Right lobe of liver (tissue), 6 donors: Measurements from ENCODE around the gene LCN10. TPM values are rescaled to one million over a fixed set of nuclear protein-coding genes. Genes with fewer than 3 reads are reported as not detected.

Experiments used
- ATAC-seq, 4 donors: fragments of 200-7000 bp; cut with Tn5 transposase; one replicate each; pipeline ENCODE4 v1.9.1; 2020; ENCODE audit warnings: mild to moderate bottlenecking in 4 of 4, moderate library complexity in 4 of 4
- DNase-seq, 3 donors: peaks; one replicate each; pipeline ENCODE4 v3.0.0-alpha.2; 2020
- H3K27ac ChIP-seq, 3 donors: fragments of 200-600 bp; one replicate each; pipeline ENCODE4 v1.8.0; 2022
- H3K27me3 ChIP-seq, 2 donors: fragments of 200-600 bp; one replicate each; pipeline ENCODE4 v1.8.0; 2022
- H3K36me3 ChIP-seq, 4 donors: fragments of 200-600 bp; sonication (generic) in 1 of 4; one replicate each; pipeline versions ENCODE4 v1.5.1 to v1.8.0; 2017 to 2022; ENCODE audit warnings: control low read depth in 1 of 4
- H3K4me1 ChIP-seq, 4 donors: fragments of 200-600 bp; sonication (generic) in 1 of 4; one replicate each; pipeline versions ENCODE4 v1.5.1 to v1.8.0; 2017 to 2022; ENCODE audit warnings: control low read depth in 1 of 4
- H3K4me3 ChIP-seq, 3 donors: fragments of 200-600 bp; one replicate each; pipeline ENCODE4 v1.8.0; 2022
- H3K9me3 ChIP-seq, 4 donors: fragments of 200-600 bp; sonication (generic) in 1 of 4; one replicate each; pipeline versions ENCODE4 v1.5.1 to v1.8.0; 2017 to 2022; ENCODE audit warnings: control low read depth in 1 of 4
- CTCF ChIP-seq, 4 donors: fragments of 200-600 bp in 3 of 4; fragments of 450-650 bp in 1 of 4; IDR thresholded peaks; one replicate each; pipeline versions ENCODE4 v1.5.1 to v1.8.0; 2016 to 2022; ENCODE audit warnings: antibody characterized with exemption in 4 of 4, mild to moderate bottlenecking in 2 of 4
- POLR2A ChIP-seq: fragments of 450-650 bp; IDR thresholded peaks from one replicate; pipeline ENCODE4 v1.6.1; 2017; ENCODE audit warnings: antibody characterized with exemption, mild to moderate bottlenecking
- WGBS: methylation state at CpG from one replicate; pipeline ENCODE4 v1.1.6; 2018; ENCODE audit warnings: low coverage, low lambda C conversion rate; ENCODE audit not compliant: insufficient coverage; ENCODE audit errors: missing lambda C conversion rate; 5-methylcytosine and 5-hydroxymethylcytosine counted together
- intact Hi-C, 2 donors: fragments of 100-400 bp; cut with DNase I; formaldehyde crosslinking; loops; one replicate each; pipeline versions ENCODE4 v1.11.2 to v1.14.1; 2022
- total RNA-seq, 6 experiments: library from RNA; depleted of rRNA in 2 of 6; stranded (reverse); fragments of >200 nt in 2 of 6; fragmentation: NEBNext Ultra II Directional in 3 of 6; extraction: Animal tissue kit (Norgen Biotek cat#: 25700) in 3 of 6; gene quantifications; one replicate each; pipeline versions ENCODE4 v1.1.0 to v1.2.4, GENCODE V29; 2016 to 2023
- donor health status: DM: no; HTN: yes; CAD: no.
- donor health status: DM: no; HTN: no; CAD: no.
- donor health status: DM: no; HTN: no; CAD: no.
- donor health status: DM: no; HTN: yes; CAD: no.
- donor health status: DM: no; HTN: yes; CAD: no.

LCN10 gene
- total RNA-seq, 6 experiments from 2014 or later, result 0.23 to 0.81 (median 0.32) TPM; not detected in 2

GRCh38 chr9:136729926-136730325 is 12.8 kb downstream of the LCN10 start:
- DNase-seq (no peak), ATAC-seq (no peak)
- Histone ChIP-seq H3K27ac (no peak overlapping the region), H3K36me3 (peaks cover 0 to 13% (median 6%) of the 10 kb centered on the region in 4 donors), H3K4me3 (no peak overlapping the region), H3K27me3 (no peaks in the 10 kb centered on the region), H3K4me1 (peaks cover 0 to 17% (median 7%) of the 10 kb centered on the region in 4 donors), H3K9me3 (no peaks in the 10 kb centered on the region)
- TF ChIP-seq POLR2A (no peak), CTCF (IDR thresholded peaks at IDR 0.05) (no peak)
- WGBS, result no CpG with 5 or more reads among the region's 8 CpGs
- intact Hi-C loops, result no loop called here

DNA sequence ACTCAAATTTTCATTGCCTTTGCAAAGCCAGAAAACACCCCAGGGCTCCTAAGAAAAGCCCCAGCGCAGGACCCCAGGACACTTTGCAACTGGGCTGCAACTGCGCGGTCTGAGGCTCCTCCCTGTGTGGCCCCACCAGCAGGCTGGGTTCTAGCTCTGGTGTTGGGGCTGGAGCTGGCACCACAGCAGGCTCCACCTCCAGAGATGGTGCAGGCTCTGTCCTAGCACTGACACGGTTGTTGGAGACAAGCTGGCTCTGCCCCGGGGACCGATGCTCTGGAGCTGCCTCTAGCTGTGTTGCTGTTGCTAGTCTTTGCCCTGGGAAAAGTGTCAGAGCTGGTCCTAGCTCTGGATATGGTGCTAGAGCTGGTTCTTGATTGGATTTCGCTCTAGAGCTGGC is 13.6 kb downstream of the LCN10 start:
- H3K27ac ChIP-seq, result no peak overlapping the region
- no peaks in the 10 kb centered on the region for H3K9me3 ChIP-seq
- peaks cover 0 to 21% (median 13%) of the 10 kb centered on the region in 4 donors for H3K36me3 ChIP-seq
- H3K4me3 ChIP-seq, result peak overlapping the region; percentile 92 to 97 (median 95)
- DNase-seq (no peak), ATAC-seq (peak; percentile 8 to 41 (median 22))
- no CpG with 5 or more reads among the region's 7 CpGs for WGBS
- peaks cover 0 to 17% (median 7%) of the 10 kb centered on the region in 4 donors for H3K4me1 ChIP-seq
- H3K27me3 ChIP-seq, result no peaks in the 10 kb centered on the region
- TF ChIP-seq CTCF (IDR thresholded peaks at IDR 0.05) (no peak), POLR2A (no peak)
- intact Hi-C loops, result no loop called here

DNA sequence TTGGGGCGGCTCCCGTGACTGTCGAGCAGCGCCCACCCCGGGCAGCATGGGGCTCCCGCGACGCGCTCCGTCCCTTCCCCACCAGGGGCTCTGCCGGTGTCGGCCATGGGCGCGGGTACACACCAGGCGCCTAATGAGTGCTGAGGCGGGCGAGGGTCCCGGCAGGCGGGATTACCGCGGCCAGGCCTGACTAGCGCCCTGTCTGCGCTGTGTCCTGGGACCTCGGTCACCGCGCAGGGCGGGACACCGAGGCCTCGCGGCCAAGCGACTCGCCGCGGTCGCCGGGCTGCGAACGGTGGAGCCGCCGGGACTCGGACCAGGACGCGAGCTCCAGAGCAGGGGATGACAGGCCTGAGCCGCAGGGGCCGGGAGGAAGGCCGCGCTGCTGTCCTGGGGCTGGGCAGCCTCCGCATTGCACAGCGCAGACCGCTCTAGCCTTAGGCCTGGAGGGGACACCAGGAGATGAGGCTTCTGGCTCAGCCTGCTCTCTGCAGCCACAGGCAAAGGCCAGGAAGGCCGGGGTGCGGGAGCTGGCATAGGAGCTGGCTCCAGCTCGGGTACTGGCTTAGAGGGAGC is 14.1 kb downstream of the LCN10 start:
- intact Hi-C loops, result no loop called here
- 0% methylated on average over 4 of the region's 53 CpGs for WGBS
- Histone ChIP-seq H3K36me3 (peaks cover 0 to 26% (median 15%) of the 10 kb centered on the region in 4 donors), H3K4me3 (peak overlapping the region; percentile 92 to 97 (median 95)), H3K4me1 (peaks cover 0 to 17% (median 7%) of the 10 kb centered on the region in 4 donors), H3K9me3 (no peaks in the 10 kb centered on the region), H3K27me3 (no peaks in the 10 kb centered on the region), H3K27ac (peak overlapping the region; percentile 37 to 80 (median 48))
- peak in 1 of 3 donors; percentile 69 for DNase-seq
- TF ChIP-seq POLR2A (no peak), CTCF (IDR thresholded peaks at IDR 0.05) (no peak)
- ATAC-seq, result peak; percentile 37 to 54 (median 53)

DNA sequence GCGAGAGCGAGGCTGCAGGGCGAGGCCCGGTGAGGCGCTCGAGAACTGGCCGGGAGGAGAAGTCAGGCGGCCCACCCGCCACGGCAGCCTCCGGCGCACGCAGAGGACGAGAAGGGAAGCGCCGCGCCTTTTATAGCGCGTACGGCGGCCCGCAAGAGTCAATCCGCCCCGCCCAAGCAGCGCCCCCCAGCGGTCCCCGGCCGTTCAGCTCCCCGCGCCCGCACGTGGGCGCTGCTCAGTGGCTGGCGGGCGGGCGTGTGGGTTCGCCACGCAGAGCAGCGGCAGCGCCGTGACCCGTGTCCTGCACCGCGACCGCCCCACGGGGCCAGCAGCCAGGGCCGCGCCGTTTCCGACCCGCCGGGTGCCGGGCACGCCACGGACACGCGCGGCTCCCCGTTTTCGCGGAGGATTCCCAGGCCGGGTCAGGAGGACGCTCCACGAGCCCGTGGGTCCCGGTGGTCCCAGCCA is 14.6 kb downstream of the LCN10 start:
- H3K4me3 ChIP-seq, result peak overlapping the region; percentile 92 to 97 (median 95)
- WGBS, result 0% methylated on average over 14 of the region's 66 CpGs
- TF ChIP-seq CTCF (IDR thresholded peaks at IDR 0.05), result peak; percentile 90 to 99 (median 94)
- peak; percentile 99 for TF ChIP-seq POLR2A
- DNase-seq (peak; percentile 91 to 92 (median 91)), ATAC-seq (peak; percentile 77 to 91 (median 81))
- no peaks in the 10 kb centered on the region for H3K27me3 ChIP-seq
- intact Hi-C loops, result no loop called here
- H3K9me3 ChIP-seq, result no peaks in the 10 kb centered on the region
- H3K4me1 ChIP-seq, result peaks cover 0 to 17% (median 7%) of the 10 kb centered on the region in 4 donors
- peaks cover 0 to 31% (median 20%) of the 10 kb centered on the region in 4 donors for H3K36me3 ChIP-seq
- H3K27ac ChIP-seq, result peak overlapping the region; percentile 55 to 80 (median 60)
